Activated naive CD8-positive, alpha-beta T cell treated with anti-CD3 and anti-CD28 coated beads, Interleukin-2, amount 50 U/mL, for 24 hours (primary cell): ENCODE results near the gene CRIP2.

Experiments
- ATAC-seq: fragments of 150-1000 bp; cut with Tn5 transposase; one replicate; pipeline ENCODE4 v1.10.0; 2021
- DNase-seq: peaks from one replicate; pipeline ENCODE4 v3.0.0; 2021
- H3K27ac Mint-ChIP-seq: one replicate; pipeline ENCODE4 v1.8.0; 2021; ENCODE audit warnings: mild to moderate bottlenecking, mixed read lengths
- H3K27me3 Mint-ChIP-seq: one replicate; pipeline ENCODE4 v1.8.0; 2021; ENCODE audit warnings: mixed read lengths
- H3K36me3 Mint-ChIP-seq: one replicate; pipeline ENCODE4 v1.8.0; 2021; ENCODE audit warnings: low read depth, mixed read lengths
- H3K4me1 Mint-ChIP-seq: one replicate; pipeline ENCODE4 v1.8.0; 2021; ENCODE audit warnings: mixed read lengths
- H3K4me3 Mint-ChIP-seq: one replicate; pipeline ENCODE4 v1.8.0; 2021; ENCODE audit warnings: mild to moderate bottlenecking, moderate library complexity, mixed read lengths
- H3K9me3 Mint-ChIP-seq: one replicate; pipeline ENCODE4 v1.8.0; 2021; ENCODE audit warnings: mixed read lengths

Gene CRIP2, protein sequence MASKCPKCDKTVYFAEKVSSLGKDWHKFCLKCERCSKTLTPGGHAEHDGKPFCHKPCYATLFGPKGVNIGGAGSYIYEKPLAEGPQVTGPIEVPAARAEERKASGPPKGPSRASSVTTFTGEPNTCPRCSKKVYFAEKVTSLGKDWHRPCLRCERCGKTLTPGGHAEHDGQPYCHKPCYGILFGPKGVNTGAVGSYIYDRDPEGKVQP

DNA sequence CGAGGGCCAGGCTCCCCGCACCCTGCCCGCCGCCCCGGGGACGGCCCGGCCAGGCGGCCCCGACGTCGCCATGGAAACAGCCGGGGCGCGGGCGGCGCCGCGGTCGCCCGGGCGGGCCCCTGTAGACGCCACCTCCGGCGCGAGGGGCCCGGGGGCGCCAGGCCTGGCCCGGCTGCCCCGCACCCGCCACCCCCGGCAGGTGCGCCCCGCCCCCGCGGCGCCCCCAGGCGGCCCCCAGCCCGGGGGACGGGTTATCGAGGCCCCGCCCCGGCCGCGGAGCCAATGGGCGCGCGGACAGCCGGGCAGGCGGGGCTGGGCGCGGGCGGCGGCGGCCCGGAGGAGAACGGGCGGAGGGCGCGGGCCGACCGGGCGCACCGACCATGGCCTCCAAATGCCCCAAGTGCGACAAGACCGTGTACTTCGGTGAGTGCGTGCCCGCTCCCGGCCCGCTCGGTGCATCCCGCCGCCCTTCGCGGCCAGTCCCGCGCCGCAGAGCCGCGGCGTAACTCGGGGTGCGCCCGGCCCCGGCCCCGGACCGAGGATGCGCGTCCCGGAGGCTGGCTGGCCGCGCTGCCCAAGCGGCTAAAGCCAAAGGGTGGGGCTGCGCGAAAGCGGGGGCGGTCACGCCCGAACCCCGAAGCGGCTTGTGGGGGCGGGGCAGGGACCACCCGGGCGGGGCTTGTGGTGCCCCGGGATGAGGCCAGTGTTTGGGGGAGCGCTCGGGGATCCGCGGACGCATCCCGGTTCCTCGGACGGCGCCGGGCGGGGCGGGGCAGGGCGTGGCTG lies at the start of gene CRIP2:
Gene CRIP2 (plus strand): TSS at position 339 of the 786 bp plus-strand sequence. CDS start 42 bp downstream, at position 381.
- Mint-ChIP-seq H3K36me3 (peaks cover 2% of the 10 kb centered on the region), H3K4me3 (peak within 1 kb of the TSS; percentile 32), H3K9me3 (no peaks in the 10 kb centered on the region), H3K27ac (no peak within 1 kb of the TSS), H3K4me1 (peaks cover 9% of the 10 kb centered on the region), H3K27me3 (peaks cover 19% of the 10 kb centered on the region)
- peak; percentile 25 for ATAC-seq
- DNase-seq, result peak; percentile 27

DNA sequence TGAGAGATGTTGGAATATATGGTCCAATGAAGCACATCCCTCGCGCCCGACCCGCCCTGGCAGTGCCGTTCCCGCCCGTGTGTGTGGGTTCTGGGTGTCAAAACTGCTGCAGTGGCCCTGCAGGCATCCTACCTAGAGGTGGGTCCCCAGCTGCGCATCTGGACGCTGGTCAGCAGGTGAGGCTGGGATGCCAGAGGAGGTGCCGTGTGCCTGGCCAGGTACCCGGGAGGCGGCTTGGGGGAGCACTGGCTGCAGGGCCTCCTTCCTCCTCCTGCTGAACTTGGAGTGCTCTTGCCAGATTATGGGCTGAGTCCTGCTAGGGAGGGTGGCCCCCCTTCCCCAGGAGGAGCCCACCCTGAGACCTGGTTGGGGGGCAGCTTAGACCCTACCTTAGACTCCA lies 49.8 kb upstream of the CRIP2 start:
- Mint-ChIP-seq H3K4me1 (peaks cover 34% of the 10 kb centered on the region), H3K4me3 (no peak overlapping the region), H3K27me3 (no peaks in the 10 kb centered on the region), H3K36me3 (peaks cover 46% of the 10 kb centered on the region), H3K27ac (no peak overlapping the region), H3K9me3 (peaks cover 4% of the 10 kb centered on the region)
- no peak for DNase-seq
- ATAC-seq, result no peak

DNA sequence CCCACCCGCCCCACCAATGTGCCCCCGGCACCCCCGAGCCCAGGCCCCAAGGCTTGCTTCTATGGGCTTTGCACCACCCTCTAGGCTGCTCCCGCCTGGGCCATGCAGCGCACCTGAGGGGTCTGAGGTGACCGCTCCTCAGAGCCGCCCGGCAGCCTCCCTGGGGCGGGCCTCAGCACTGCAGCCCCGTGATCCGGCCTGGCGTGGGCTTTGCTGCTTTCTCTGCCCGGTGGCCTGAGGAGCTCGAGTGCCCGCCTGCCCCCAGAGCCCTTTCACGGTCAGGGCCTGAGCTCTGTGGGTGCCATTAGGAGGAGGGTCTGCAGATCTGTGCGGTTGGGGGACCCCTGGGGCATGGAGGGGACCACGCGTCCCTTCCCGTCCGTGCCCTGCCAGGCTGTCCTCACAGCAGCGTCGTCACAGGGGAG lies 48.8 kb upstream of the CRIP2 start:
- no peak for DNase-seq
- no peak for ATAC-seq
- Mint-ChIP-seq H3K27ac (no peak overlapping the region), H3K27me3 (no peaks in the 10 kb centered on the region), H3K9me3 (peaks cover 4% of the 10 kb centered on the region), H3K36me3 (peaks cover 56% of the 10 kb centered on the region), H3K4me1 (peaks cover 34% of the 10 kb centered on the region), H3K4me3 (no peak overlapping the region)

DNA sequence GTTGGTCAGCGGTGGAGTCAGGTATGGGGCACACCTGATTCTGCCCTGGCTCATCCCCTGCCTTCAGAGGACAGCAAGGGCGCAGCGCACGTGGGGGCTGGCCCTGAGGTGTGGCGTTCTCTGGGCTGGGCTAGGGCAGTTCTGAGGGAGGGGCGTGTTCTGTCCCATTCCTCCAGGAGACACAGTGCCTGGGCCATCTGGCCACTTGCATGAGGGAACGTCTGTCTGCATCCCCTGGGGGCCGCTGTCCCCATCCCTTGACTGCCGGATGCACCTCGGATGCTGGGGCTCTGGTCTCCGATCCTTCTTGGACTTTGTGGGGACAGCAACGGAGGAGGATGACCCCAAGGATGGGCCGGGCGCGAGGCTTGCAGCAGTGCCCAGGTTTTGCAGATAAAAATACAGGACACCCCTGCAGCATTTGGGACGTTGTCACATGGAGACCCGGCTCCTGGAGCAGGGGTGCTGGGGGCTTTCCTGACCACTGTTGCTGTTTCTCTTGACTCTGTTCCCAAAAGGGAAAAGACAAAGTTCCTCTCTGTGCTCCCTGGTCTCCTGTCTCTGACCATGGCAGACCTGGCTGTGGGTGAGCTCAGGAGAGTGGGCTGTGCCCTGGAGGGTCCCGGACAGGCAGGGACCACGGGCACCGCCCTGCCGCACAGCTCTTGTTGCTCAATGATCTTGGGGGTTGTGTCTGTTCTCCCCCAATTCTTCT lies 48.0 kb upstream of the CRIP2 start:
- DNase-seq, result no peak
- Mint-ChIP-seq H3K27ac (no peak overlapping the region), H3K4me1 (peaks cover 31% of the 10 kb centered on the region), H3K27me3 (no peaks in the 10 kb centered on the region), H3K9me3 (peaks cover 4% of the 10 kb centered on the region), H3K4me3 (no peak overlapping the region), H3K36me3 (peaks cover 59% of the 10 kb centered on the region)
- no peak for ATAC-seq

DNA sequence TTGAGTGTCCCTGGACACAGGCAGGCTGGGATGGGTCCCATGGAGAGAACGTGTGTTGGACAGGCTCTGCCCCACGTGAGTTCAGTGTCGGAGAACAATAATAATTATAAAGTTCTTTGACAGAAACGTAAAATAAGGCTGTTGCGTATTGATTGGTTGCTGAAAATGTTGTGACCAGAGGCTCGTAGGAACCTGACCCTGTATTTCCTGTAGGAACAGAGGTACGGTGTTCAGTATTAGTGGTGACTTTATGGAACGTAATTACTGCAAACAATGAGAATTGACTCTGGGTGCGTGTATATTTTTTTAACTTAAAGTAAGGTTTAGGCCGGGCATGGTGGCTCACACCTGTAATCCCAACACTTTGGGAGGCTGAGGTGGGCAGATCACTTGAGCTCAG lies 47.2 kb upstream of the CRIP2 start:
- Mint-ChIP-seq H3K9me3 (peaks cover 4% of the 10 kb centered on the region), H3K4me1 (peaks cover 23% of the 10 kb centered on the region), H3K27me3 (no peaks in the 10 kb centered on the region), H3K27ac (no peak overlapping the region), H3K36me3 (peaks cover 53% of the 10 kb centered on the region), H3K4me3 (no peak overlapping the region)
- ATAC-seq (no peak), DNase-seq (no peak)

DNA sequence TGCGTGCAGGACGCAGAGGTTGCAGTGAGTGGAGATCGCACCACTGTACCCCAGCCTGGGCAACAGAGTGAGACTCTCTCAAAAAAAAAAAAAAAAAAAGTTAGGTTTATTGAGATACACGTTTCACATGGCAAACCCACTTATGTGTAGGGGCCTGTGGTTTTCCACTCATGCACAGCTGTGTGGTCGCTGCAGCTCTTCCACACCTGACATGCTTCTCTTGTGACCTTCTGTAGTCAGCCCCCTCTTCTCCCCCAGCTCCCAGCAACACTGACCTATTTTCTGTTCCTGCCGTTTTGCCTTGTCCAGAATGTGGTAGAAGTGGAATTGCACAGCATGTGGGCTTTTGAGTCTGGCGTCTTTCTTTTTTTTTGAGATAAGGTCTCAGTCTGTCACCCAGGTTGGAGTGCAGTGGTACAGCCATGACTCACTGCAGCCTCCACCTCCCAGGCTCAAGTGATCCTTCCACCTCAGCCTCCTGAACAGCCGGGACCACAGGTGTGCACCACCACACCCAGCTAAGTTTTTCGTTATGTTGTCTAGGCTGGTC lies 46.6 kb upstream of the CRIP2 start:
- DNase-seq (no peak), ATAC-seq (no peak)
- no peak overlapping the region for H3K27ac Mint-ChIP-seq
- no peaks in the 10 kb centered on the region for H3K27me3 Mint-ChIP-seq
- peaks cover 4% of the 10 kb centered on the region for H3K9me3 Mint-ChIP-seq
- peaks cover 48% of the 10 kb centered on the region for H3K36me3 Mint-ChIP-seq
- no peak overlapping the region for H3K4me3 Mint-ChIP-seq
- peaks cover 18% of the 10 kb centered on the region for H3K4me1 Mint-ChIP-seq

DNA sequence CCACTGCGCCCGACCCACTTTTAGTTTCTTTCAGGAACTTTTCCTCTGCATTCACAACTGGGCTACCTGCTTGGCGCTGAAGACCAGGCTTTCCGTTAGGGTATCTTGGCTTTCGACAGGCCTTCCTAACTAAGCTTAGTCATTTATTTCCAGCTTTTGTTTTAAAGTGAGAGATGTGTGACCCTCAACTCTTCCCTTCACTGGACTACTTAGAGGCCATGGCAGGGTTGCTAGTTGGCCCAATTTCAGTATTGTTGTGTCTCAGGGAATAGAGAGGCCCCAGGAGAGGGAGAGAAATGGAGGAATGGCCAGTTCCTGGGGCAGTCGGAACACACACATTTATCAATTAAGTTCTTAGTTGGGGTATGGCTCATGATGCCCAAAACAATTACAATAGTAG lies 44.6 kb upstream of the CRIP2 start:
- Mint-ChIP-seq H3K27me3 (no peaks in the 10 kb centered on the region), H3K27ac (no peak overlapping the region), H3K9me3 (peaks cover 4% of the 10 kb centered on the region), H3K4me1 (peaks cover 18% of the 10 kb centered on the region), H3K4me3 (no peak overlapping the region), H3K36me3 (peaks cover 49% of the 10 kb centered on the region)
- ATAC-seq (no peak), DNase-seq (no peak)

DNA sequence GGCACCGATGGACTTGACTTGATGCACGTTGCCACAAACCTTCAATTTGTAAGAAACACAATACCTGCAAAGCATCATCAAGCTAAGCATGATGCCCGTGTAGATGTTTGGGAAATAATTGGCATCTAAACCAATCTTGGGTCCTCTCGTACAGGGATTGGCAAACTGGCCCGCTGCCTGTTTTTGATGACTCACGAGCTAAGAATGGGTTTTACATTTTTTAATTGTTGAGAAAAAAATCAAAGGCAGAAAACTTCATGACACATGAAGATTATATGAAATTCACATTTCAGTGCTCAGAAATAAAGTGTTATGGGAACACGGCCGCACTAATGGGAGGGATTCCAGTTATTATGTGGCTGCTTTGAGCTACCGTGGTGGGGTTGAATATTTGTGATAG lies 44.1 kb upstream of the CRIP2 start:
- no peak for ATAC-seq
- H3K4me3 Mint-ChIP-seq, result no peak overlapping the region
- peaks cover 4% of the 10 kb centered on the region for H3K9me3 Mint-ChIP-seq
- no peak overlapping the region for H3K27ac Mint-ChIP-seq
- H3K36me3 Mint-ChIP-seq, result peaks cover 51% of the 10 kb centered on the region
- H3K4me1 Mint-ChIP-seq, result peaks cover 20% of the 10 kb centered on the region
- no peak for DNase-seq
- no peaks in the 10 kb centered on the region for H3K27me3 Mint-ChIP-seq

DNA sequence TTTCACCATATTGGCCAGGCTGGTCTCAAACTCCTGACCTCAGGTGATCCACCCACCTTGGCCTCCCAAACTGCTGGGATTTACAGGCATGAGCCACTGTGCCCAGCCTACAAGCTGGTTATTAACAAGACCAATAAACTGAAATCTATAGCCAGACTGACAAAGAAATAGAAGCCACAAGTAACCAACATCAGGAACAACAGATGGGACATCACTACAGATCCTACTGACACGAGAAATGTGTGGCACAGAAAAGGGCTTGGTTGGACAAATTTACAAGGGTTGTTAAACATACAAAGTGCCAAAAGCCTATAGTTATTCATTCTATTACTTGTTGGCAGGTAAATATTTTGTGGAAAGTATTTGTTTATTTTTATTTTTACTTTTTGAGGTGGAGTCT lies 43.4 kb upstream of the CRIP2 start:
- H3K27me3 Mint-ChIP-seq, result no peaks in the 10 kb centered on the region
- H3K36me3 Mint-ChIP-seq, result peaks cover 50% of the 10 kb centered on the region
- H3K4me1 Mint-ChIP-seq, result peaks cover 21% of the 10 kb centered on the region
- peaks cover 4% of the 10 kb centered on the region for H3K9me3 Mint-ChIP-seq
- DNase-seq (no peak), ATAC-seq (no peak)
- no peak overlapping the region for H3K27ac Mint-ChIP-seq
- H3K4me3 Mint-ChIP-seq, result no peak overlapping the region

DNA sequence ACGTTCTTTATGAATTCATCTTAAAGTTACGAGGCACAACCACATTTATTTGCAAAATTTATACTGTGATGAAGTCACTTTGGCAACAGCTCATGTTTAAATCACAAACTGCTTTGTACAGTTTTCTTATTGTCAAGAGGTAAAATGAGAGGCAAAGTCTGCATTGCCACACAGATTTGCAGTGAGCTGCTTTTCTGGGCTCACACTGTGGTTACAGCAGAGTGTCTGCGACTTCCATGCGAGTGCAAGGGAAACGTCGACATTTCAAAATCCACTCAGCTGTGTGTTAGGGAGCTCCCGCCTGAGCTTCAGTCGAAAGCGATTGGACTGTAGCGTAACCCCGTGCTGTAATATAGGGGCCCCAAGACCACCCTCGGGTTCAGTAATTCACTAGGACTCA lies 42.0 kb upstream of the CRIP2 start:
- Mint-ChIP-seq H3K4me3 (no peak overlapping the region), H3K27me3 (no peaks in the 10 kb centered on the region), H3K4me1 (peaks cover 13% of the 10 kb centered on the region), H3K36me3 (peaks cover 39% of the 10 kb centered on the region), H3K27ac (no peak overlapping the region), H3K9me3 (no peaks in the 10 kb centered on the region)
- ATAC-seq, result no peak
- no peak for DNase-seq

DNA sequence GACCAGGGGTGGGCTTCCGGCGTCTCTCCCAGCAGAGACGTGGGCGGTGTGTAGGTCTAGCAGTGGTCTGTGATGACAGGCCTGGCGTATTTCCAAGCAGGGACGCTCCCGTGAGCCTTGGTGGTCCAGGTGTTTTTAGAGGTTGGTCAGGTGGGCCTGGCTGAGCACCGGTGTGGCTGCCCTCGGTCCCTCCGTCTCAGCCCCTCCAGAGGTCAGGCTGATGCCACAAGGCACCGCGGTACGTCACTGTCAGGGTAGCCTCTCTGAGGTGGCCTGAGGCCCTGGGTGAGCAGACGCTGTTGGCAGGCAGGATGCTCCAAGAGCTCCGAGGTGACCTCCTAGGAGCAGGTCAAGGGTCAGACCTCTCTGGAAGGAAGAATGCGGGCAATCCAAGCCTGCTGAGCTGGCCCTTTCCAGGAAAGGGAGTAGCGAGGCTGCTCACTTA lies 41.4 kb upstream of the CRIP2 start:
- Mint-ChIP-seq H3K27ac (no peak overlapping the region), H3K9me3 (no peaks in the 10 kb centered on the region), H3K4me1 (peaks cover 10% of the 10 kb centered on the region), H3K36me3 (peaks cover 36% of the 10 kb centered on the region), H3K27me3 (no peaks in the 10 kb centered on the region), H3K4me3 (no peak overlapping the region)
- no peak for ATAC-seq
- DNase-seq, result no peak

DNA sequence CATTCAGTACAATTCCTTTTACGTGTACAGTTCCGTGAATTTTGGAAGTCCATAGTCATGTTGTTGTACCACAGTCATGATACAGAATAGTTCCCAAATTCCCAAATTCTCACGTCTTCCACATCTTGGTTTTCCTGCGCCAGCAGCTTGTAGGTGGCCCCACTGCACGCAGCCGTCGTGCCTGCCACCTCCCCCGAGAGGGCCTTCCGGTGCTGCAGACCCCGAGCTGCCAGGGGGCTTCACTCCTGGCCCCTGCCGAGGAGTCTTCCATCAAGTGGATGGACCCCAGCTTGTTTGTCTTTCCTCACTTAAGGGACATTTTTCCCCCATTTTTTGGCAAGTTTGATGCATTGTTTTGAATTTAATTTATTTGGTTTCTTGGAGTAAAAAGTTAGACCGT lies 38.2 kb upstream of the CRIP2 start:
- peaks cover 8% of the 10 kb centered on the region for H3K4me1 Mint-ChIP-seq
- no peak overlapping the region for H3K4me3 Mint-ChIP-seq
- H3K27me3 Mint-ChIP-seq, result no peaks in the 10 kb centered on the region
- ATAC-seq (no peak), DNase-seq (no peak)
- H3K9me3 Mint-ChIP-seq, result no peaks in the 10 kb centered on the region
- H3K36me3 Mint-ChIP-seq, result peaks cover 11% of the 10 kb centered on the region
- no peak overlapping the region for H3K27ac Mint-ChIP-seq

DNA sequence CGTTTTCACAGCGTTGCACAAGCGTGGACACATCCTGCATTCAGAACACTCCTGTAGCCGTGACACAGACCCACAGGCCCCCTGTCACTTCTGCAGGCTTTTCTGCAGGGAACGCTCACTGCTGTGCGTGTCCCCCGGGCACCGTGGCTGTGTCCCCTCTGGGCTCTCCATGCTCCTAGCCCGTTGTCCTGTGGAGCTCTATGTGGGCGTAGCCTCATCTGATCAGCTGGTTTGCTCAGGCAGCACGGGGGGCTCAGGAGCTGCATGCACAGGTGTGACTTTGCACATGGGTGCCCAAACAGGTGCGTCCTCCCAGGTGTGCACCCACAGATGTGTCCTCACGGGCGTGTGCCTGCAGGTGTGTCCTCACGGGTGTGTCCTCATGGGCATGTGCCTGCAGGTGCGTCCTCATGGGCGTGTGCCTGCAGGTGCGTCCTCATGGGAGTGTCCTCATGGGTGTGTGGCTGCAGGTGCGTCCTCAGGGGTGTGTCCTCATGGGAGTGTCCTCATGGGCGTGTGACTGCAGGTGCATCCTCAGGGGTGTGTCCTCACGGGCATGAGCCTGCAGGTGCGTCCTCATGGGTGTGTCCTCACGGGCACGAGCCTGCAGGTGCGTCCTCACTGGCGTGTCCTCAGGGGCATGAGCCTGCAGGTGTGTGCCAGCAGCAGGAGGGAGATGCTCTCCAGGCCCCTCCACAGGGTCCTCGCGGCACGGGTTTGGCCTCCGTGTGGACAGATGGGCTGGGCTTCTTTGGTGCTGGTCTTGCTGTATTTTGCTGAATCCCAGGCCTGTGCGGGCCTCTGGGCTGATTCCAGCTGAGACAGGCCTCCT lies 37.5 kb upstream of the CRIP2 start:
- Mint-ChIP-seq H3K27me3 (no peaks in the 10 kb centered on the region), H3K36me3 (peaks cover 15% of the 10 kb centered on the region), H3K27ac (no peak overlapping the region), H3K4me1 (peaks cover 8% of the 10 kb centered on the region), H3K9me3 (no peaks in the 10 kb centered on the region), H3K4me3 (no peak overlapping the region)
- no peak for DNase-seq
- no peak for ATAC-seq
